GM19452 (cell line): Measurements from ENCODE around the gene GSTA3.
"Not testable (repeated sequence)": the region's sequence is repeated elsewhere in the genome, so short reads cannot be mapped to it uniquely, and the experiment has no call there.

Experiments used
- ATAC-seq: cut with Tn5 transposase; IDR thresholded peaks from one replicate; pipeline ENCODE4 v1.9.1; 2021; ENCODE audit not compliant: unreplicated experiment

GSTA3 gene

DNA sequence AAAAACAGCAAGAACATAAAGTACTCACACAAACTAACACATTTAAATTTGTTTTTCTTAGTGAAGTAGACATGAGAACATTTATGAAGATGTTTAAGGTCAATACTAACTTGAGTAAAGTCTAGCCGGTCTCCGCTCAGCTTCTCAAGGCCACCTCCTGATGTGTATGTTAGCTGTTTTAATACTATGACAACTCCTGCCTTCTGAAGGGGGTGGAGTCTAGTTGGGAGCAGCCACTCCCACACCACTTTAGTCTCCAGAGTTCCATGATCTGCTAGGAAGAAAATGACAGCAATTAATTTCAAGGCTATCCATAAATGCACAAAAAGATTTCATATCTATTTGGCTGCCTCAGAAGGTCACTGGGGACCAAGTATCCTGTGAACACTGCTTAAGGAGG is at the start of gene GSTA3:
GSTA3 (minus strand) TSS at position 168 of the 400 bp plus-strand sequence. CDS start 3,864 bp downstream, outside the sequence.
- ATAC-seq: no peak

DNA sequence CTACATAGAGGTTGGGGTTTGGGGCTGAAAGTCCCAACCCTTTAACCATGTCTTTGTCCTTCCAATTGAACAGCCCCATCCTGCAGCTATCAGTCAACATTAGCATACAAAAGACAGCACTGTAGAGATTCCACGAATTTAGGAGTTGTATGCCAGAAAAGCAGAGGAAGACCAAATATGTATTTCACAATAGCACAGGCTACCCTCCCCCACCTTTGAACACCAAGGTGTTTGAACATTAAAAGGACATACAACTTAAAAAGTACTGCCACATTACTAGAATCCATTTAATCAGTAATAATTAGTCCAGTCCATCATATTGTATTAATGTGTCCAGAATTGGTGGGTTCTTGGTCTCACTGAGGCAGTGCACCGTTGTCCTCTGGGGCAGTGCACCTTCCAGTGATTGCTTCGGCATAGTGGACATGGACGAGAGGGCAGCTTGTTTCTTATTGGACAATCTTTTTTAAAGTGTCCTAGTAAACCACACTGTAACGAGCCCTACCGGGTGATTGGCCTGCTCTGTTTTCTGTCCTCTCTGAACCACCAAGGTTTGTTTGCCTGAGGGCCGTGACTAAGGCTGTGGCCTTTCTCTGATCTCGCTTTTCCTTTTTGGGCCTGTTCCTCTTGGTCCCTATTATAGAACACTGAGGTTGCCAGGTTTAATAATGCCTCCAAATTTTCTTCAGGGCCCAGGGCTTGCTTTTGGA is 49.2 kb upstream of the GSTA3 start:
- ATAC-seq: no peak

DNA sequence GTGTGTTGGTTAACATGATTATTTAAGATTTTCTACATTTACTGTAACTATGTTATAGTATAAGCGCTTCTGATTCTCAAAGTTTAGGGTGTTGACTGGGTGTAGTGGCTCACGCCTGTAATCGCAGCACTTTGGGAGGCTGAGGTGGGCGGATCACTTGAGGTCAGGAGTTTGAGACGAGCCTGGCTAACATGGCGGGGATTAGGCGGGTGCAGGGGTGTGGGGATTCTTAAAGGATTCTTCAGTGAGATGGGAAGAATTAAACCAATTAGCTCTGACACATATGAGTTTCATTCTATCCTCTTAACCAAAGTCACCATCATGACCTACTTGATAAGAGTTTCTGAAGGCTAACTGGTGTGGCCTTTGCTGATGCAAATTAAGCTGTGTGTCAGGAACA is 46.4 kb upstream of the GSTA3 start:
- no peak for ATAC-seq

DNA sequence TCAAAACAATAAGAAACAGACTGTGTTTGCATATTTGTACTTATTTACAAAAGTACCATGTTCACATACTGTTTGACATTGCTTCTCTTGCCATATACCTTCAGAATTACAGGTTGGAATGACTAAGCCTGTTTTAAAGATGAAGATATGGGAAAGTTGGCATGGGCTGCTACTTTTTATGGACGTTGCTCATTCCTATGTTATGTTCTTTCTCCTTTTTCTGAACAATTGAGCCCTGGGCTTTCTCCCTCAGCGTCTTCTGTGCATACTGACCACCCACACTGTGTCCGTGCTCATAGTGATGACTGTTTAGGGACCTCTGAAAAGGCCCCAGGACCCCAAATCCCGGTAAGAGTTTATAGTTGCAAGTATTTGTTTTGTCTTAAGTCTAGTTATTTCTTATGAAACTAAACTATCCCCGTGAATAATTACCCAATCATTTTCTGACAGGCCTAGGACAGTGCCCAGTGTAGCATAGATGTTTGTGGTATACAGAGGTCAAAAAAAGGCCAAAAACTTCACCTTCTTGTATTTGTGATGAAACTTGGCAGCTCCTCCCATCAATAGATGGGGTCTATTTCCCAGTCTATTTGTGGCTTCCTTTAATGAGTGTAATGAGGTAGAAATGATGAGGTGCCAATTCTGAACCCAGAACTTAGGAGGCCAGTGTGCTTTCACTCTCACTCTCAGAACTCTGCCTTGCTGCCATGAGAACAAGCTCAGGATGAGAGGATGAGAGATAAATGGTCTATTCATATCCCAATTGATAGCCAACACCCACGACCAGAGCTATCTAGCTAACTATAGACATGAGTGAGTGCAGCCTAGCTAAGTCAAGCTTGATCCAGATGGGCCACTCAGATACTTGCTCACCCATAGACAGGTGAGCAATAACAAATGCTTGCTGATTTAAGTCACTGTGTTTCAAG is 44.7 kb upstream of the GSTA3 start:
- ATAC-seq: peak; percentile 67

DNA sequence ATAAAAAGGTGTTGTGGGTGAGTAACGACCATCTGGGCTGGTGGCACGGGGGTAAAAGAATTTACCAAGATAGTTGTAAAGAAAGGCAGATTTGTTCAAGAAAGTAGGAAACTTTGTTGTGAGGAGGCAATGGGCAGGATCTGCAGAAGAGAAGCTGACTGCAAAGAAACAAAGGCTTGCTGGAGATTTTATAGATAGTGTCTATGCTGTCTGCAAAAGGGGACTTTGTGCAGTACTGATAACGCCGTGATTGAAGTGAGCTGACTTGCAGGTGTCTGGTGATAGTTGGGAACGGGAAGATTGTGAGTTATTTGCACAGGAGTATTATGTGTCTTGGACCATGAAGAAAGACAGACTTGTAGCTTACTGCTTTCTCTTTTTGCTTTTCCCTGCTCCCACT is 36.8 kb upstream of the GSTA3 start:
- no peak for ATAC-seq

DNA sequence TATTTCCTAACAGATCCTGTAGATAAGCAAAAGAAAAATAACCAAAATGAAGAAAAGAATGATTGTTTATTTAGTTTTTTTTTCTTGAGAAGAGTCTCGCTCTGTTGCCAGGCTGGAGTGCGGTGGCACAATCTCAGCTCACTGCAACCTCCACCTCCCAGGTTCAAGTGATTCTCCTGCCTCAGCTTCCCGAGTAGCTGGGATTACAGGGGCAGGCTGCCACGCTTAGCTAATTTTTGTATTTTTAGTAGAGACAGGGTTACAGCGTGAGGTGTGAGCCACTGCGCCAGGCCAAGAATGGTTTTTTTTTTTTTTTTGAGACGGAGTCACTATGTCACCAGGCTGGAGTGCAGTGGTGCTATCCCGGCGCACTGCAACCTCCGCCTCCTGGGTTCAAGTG is 33.3 kb upstream of the GSTA3 start:
- ATAC-seq: not testable (repeated sequence)

DNA sequence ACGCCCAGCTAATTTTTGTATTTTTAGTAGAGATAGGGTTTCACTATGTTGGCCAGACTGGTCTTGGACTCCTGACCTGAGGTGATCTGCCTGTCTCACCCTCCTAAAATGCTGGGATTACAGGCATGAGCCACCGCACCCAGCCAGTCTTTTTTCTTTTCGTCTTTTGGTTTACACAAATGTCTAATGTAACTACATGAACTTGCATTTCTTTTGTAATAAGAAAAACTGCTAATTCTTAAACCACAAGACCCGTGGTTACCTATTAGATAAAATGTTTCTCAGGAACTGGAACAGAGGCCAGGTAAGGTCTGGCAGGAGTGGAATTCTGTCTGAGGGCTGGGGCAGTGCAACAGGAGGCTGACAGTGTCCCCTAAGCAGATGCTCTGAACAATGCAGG is 32.7 kb upstream of the GSTA3 start:
- ATAC-seq: no peak

DNA sequence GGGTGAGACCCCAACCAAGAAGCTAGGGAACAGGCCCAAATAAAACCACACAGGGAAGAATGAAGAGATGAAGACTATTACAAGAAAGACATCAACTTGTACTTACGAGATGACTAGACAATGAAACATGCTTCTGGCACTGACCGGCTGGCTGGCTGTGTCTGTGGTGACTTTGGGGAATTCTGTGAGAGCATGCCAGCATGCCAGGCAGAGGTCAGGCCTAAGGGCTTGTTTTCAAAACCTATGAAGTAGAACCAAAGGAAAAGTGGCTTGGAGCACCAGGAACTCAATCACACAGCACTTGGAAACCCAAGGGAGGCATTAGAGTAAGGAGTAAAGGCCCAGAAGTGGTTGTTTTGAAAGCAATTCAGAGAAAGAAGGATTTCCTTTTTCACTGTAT is 28.4 kb upstream of the GSTA3 start:
- ATAC-seq: no peak

DNA sequence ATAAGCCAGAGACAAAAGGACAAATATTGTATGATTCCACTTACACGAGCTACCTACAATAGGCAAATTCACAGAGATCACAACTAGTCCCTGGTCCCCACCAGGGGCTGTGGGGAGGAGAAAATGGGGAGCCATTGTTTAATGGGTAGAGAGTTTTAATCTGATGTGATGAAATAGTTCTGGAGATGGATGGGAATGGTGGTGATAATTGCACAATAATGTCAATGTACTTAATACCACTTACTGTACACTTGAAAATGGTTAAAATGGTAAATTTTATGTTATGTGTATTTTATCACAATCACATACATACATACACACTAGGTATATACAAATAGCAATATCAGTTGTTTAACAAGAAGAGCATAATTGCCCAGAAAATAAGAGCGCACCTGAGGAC is 24.3 kb upstream of the GSTA3 start:
- ATAC-seq: no peak

DNA sequence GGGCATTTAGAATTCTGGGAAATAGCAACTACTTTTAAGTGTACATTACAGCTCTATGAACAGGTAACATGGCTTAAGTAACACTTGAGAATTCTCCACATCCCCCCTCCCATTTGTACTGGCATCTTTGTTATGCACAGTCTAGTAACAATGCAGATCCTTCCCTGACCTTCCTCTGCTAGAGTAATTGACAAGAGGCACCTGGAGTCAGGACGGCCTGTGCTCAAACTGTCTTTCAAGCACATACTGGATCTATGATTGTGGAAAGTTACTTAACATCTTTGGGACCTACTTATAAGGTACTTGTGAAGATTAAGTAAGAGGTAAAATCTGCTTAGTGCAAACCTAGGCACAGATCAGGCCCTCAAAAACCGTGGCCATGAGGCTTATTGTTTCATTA is 21.9 kb upstream of the GSTA3 start:
- ATAC-seq: no peak

DNA sequence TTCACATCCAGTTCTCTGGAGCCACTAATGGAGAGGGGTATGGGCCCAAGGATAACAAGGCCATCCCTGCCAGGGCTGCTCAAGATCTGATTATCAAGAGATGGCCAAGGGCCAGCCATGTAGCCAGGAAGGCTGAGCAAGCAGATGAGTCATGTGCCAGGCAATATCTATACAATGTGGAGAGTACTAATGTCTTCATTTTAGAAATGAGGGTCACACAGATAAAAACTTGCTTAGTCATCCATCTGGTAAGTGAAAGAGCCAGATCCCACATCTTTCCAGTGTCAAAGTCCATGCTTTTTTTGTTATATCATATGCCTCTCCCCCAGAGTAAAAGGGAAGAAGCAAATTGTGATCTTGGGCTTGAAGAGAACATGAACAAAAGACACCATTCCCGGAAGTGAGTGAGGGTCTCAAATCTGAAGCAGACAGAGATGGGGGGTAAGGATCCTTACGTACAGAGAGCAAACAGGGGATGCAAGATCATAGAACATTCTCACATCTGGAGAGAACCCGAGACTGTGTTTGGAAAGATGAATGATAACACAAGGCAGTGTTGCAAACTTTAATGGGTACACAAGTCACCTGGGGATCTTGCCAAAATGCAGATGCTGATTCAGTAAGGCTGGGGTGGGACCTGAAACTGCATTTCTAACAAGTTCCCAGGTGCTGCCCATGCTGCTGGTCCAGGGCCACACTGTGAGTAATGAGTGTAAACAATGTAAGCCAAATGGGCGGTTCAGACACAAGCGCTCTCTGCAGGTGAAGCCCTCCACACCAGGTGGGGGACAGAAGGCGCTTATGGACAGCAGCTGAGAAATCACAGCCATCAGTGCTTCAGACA is 20.0 kb upstream of the GSTA3 start:
- no peak for ATAC-seq

DNA sequence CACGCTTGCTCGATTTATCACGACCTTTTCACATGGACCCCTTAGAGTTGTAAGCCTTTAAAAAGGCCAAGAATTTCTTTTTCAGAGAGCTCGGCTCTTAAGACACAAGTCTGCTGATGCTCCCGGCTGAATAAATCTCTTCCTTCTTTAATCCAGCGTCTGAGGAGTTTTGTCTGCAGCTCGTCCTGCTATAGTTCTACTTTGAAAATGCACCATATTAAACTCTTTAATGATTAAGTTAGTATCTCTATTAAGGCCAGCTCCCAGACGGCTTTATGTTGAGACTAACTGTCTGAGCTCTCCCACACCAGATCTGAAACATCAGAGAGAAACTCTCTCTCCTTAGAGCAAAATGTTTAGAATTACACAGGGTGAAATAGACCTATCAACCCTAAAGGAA is 18.0 kb upstream of the GSTA3 start:
- no peak for ATAC-seq

DNA sequence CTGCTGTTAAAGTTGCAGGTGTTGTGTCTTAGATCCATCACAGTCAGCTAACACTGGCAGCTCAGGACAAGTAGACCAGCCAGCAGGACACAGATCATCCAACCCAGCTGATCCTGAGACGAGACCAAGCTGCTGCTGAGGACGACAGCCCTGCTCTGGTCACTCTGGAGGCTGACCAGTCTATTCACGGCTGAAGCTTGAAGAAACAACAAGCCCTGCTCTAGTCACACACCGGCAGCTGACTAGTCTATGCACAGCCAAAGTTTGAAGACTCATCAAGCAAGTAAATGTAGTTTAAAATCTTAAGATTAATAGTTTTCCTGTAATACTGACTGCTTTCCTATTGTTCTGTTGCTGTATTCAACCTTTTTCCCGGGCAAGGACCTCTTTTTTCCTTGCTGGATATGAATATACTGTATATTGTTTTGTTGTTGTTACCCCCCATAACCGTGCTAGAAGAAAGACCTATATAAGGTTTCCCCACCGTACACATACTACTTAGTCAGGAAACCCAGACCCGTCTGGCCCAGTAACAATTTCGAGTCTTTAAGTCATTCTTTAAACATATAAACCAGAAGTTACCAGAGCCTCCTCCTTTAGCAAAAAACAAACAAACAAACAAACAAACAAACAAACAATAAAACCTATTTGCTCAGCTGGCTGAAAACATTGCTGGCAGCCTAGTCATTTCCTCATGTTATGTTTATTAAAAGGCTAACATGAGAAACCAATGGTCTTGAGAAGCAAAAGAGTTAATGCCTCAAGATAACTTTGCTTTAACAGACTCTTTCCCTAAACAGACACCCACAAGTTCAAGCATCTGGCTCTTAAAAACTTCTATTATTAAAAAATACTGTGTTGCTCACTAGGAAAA is 16.7 kb upstream of the GSTA3 start:
- ATAC-seq: no peak

DNA sequence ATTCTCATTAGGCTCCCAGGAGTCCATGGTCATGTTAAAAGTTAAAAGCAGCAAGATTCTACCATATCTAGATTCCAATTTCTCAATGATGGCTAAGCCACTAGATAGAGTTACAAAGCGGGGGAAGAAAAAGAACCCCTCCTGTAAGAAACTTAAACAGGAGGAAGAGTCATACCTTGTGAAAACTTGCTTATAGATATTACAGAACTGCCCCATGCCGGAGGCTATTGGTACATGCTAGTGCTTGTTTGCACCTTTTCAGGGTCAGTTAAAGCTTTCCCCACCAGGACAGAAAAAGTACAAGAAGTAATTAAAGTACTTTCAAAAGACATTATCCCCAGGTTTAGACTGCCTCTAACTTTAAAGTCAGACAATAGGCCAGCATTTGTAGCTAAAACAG is 15.5 kb upstream of the GSTA3 start:
- ATAC-seq: no peak

DNA sequence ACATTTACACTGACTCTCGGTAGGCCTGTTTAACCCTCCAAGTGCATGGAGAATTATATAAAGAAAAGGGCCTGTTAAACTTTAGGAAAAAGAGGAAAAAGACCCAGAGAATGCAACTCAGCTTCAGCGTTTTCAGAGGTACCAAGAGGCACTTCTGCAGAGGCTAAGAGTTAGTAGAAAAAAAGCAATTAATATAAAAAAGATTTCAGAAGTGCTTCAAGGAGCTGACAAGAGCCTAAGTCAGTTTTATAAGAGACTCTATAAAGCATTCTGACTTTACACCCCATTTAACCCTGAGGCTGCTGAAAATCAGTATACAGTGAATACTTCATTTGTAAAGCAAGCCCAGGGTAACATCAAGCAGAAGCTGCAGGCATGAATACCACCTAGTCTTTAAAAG is 14.2 kb upstream of the GSTA3 start:
- not testable (repeated sequence) for ATAC-seq

DNA sequence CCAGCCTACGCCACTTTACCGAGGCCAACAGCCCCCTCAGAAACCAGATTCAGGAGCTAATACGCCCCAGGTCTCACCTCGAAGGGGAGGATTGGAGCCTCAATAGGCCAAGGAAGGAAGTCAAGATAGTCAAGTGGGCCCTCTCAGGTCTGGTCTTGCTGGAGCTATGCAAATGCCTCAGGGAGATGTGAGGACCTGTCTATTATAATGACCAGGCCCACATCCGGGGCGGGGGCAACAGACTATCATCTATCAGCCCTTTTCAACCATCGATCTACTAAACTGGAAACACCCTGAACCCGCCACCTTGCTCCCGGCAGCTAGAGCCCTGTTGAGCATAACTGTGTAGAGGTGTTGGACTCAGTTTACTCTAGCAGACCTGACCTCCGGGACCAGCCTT is 12.7 kb upstream of the GSTA3 start:
- no peak for ATAC-seq

DNA sequence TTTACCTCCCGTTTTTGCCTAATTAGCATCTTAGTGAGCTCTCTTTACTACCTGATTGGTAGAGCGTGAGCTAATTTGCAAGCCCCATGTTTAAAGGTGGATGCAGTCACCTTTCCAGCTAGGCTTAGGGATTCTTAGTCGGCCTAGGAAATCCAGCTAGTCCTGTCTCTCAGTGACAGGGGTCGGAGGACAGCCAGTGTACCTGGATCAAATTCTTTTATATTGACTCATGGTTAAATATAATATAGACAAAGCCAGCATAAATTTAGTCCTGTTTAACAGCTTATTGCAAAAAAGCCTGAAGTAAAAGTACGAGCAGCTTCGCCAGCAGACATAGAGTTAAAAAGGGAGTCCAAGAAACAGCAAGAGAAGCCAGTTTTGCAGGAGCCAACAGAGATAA is 12.2 kb upstream of the GSTA3 start:
- ATAC-seq: no peak

DNA sequence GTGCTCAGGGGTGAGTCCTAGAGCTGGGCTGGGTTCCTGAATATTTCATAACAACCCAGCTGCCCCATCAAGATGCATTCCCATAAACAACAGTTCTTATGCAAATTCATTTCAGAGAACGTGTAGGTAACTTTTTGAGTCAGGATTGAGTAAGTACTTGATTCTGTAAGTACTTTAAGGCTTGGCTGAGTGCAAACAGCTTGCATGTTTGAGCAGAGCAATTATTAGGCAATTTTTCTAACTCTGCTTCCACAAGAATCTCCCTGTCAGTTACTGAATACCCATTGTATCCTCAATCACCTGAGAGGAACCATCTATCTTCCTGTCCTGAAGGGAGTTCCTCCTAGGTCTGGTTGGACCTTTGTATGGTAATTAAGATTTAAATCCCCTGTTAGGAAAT is 10.0 kb upstream of the GSTA3 start:
- ATAC-seq: not testable (repeated sequence)

DNA sequence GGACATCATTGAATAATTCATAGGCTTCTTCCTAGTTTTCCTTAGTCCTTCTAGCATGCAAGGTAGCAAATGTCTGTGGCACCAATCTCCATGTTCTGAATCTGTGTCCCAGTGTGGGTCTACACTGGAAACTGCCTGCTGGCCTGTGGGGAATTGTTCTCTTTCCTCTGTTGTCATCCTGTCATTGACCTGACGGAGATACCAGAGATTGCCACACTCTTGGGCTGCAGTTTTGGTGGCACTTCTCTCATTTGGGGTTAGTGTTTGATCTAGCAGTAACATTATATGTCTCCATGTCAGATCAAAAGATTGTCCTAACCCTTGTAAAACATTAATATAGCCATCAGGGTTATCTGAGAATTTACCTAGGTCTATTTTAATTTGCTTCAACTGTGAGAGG is 9.3 kb upstream of the GSTA3 start:
- ATAC-seq: not testable (repeated sequence)

DNA sequence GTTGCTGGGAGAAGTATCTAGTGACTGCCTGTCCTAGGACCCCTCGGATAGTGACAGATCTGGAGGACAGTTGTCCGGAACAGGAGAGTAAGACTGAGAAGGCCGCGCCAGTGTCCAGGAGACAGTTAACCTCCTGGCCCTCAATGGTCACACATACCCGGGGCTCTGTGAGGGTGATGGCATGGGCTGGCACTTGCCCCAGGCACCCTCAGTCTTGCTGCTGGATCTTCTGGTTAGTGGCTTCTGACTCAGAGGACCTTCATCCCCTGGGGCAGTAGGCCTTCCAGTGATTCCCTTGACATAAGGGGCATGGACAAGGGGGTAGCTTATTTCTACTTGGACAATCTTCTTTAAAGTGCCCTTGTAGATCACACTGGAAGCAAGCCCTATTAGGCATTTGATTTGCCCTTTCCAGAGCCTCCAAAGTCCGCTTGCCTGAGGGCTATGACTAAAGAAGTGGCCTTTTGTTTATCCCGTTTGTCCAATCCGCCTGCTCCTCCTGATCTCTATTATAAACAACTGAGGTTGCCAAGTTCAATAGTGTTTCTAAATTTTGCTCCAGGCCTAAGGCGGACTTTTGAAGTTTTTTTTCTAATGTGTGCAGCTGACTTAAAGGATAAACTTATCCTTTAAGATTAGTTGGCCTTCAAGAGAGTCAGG is 8.7 kb upstream of the GSTA3 start:
- ATAC-seq: not testable (repeated sequence)
